Endothelial cell of umbilical vein (primary cell): ENCODE results near the gene SPDYE4.

ENCODE experiments used
- EZH2 ChIP-seq: IDR thresholded peaks from 2 replicates; pipeline ENCODE4 v1.6.1; 2012; ENCODE audit warnings: borderline replicate concordance, low read depth, mild to moderate bottlenecking, moderate library complexity, low read length, inconsistent platforms; ENCODE audit not compliant: severe bottlenecking
- JUN ChIP-seq: IDR thresholded peaks from 2 replicates; pipeline ENCODE4 v1.6.1; 2011; ENCODE audit warnings: borderline replicate concordance, low read depth; ENCODE audit not compliant: insufficient read length, insufficient read depth
- POLR2A ChIP-seq: IDR thresholded peaks from 2 replicates; pipeline ENCODE4 v1.6.1; 2012; ENCODE audit warnings: low read depth, mild to moderate bottlenecking, control low read depth, low read length
- POLR2AphosphoS5 ChIP-seq: IDR thresholded peaks from 2 replicates; pipeline ENCODE4 v1.6.1; 2012; ENCODE audit warnings: low read depth, mild to moderate bottlenecking, control low read depth, low read length, moderate library complexity; ENCODE audit not compliant: insufficient read depth
- TF ChIP-seq, protein P1 (sequence below), 2 donors: IDR thresholded peaks; 1 replicate in 1 of 2; 2 replicates in 1 of 2; pipeline ENCODE4 v1.5.1; 2011; ENCODE audit warnings: low read length in 2 of 2, mild to moderate bottlenecking in 2 of 2, moderate library complexity in 2 of 2, control low read depth in 1 of 2, inconsistent platforms in 1 of 2, low read depth in 1 of 2; ENCODE audit not compliant: insufficient read depth in 1 of 2; ENCODE audit errors: extremely low read depth in 1 of 2
- TF ChIP-seq, protein P2 (sequence below): IDR thresholded peaks from 2 replicates; pipeline ENCODE4 v1.6.1; 2011; ENCODE audit not compliant: insufficient read depth, insufficient read length

DNA sequence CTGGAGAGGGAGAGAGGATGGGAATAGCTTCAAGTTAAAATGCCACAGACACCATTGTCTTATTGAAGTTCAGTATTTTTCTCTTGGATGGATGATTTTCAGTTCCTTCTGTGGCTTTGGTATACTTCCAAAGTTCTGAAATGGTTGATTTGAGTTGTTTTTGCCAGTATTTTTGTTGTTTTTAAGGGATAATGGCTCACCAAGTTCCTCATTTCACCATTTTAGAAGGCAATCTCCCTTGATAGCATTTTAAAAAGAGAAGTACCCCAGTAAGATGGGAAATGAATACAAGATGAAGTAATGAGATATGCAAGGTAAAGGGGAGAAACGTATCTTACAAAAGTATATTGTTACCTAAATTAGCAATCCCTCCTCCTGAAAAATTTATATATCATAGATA, 18.5 kb upstream of the SPDYE4 start:
- TF ChIP-seq, protein P1, sequence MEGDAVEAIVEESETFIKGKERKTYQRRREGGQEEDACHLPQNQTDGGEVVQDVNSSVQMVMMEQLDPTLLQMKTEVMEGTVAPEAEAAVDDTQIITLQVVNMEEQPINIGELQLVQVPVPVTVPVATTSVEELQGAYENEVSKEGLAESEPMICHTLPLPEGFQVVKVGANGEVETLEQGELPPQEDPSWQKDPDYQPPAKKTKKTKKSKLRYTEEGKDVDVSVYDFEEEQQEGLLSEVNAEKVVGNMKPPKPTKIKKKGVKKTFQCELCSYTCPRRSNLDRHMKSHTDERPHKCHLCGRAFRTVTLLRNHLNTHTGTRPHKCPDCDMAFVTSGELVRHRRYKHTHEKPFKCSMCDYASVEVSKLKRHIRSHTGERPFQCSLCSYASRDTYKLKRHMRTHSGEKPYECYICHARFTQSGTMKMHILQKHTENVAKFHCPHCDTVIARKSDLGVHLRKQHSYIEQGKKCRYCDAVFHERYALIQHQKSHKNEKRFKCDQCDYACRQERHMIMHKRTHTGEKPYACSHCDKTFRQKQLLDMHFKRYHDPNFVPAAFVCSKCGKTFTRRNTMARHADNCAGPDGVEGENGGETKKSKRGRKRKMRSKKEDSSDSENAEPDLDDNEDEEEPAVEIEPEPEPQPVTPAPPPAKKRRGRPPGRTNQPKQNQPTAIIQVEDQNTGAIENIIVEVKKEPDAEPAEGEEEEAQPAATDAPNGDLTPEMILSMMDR (IDR thresholded peaks at IDR 0.05; ENCODE audit: extremely low read depth in 1 of 2, insufficient read depth in 1 of 2, low read depth in 1 of 2, low read length in 2 of 2) = no peak
- TF ChIP-seq POLR2AphosphoS5 = no peak
- TF ChIP-seq, protein P2, sequence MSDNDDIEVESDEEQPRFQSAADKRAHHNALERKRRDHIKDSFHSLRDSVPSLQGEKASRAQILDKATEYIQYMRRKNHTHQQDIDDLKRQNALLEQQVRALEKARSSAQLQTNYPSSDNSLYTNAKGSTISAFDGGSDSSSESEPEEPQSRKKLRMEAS = no peak
- no peak for TF ChIP-seq JUN
- TF ChIP-seq POLR2A = no peak
- TF ChIP-seq EZH2 = no peak
